ENCODE measurements around the gene CAMK2A. TPM values are rescaled to one million over a fixed set of nuclear protein-coding genes. Genes with fewer than 3 reads are reported as not detected.
A peak's percentile ranks its signal among the peaks of the same experiment; 100 is the strongest.

The CAMK2A gene
- total RNA-seq, 1 donor from 2014 or later, result not detected

DNA sequence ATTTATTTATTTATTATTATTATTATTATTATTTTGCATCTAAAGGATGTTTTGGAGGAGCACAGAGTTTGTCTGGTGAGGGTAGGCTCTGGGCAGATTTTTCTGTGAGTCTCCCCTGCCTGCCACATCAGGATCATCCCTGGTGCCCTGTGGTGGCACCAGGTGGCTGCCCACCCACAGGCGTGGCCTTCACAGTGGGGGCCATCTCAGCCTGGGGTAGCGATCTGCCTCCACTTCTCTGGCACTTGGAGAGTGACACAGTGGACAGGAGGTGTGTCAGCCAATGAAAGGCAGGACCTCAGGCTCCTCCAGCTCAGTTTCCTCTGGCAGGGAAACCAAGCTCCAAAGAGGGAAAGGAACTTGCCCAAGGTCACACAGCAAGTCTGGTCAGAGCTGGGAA lies 69.7 kb downstream of the CAMK2A start:
- no peak overlapping the region for H3K27ac Mint-ChIP-seq
- peaks cover 6% of the 10 kb centered on the region for H3K4me1 Mint-ChIP-seq (ENCODE audit: low read depth)

DNA sequence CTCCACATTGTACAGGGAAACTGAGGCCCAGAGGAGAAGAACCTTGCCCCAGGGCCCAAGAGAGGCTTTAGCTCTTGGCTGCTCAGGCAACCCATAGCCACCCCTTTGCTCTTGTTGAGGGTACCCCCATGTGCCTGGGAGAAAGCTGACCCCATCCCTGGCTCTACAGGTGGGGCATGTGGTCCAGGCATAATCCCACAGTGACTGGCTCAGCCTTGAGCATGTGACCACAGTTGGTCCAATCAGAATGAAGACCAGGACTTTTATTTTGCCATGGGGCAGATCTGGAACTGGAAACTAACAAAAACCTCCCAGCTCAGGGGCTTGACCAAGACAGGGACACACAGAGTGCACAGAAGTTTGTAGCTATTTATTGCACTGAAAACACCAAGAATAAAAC lies 70.4 kb downstream of the CAMK2A start:
- Mint-ChIP-seq H3K4me3 (ENCODE audit: low read depth) (no peak overlapping the region), H3K36me3 (ENCODE audit: insufficient read depth) (no peaks in the 10 kb centered on the region), H3K9me3 (ENCODE audit: low read depth) (no peaks in the 10 kb centered on the region), H3K4me1 (ENCODE audit: low read depth) (peaks cover 6% of the 10 kb centered on the region), H3K27ac (no peak overlapping the region), H3K27me3 (peaks cover 29% of the 10 kb centered on the region)
- DNase-seq (ENCODE audit: low spot score, unreplicated experiment), result no peak
- TF ChIP-seq, protein P1, sequence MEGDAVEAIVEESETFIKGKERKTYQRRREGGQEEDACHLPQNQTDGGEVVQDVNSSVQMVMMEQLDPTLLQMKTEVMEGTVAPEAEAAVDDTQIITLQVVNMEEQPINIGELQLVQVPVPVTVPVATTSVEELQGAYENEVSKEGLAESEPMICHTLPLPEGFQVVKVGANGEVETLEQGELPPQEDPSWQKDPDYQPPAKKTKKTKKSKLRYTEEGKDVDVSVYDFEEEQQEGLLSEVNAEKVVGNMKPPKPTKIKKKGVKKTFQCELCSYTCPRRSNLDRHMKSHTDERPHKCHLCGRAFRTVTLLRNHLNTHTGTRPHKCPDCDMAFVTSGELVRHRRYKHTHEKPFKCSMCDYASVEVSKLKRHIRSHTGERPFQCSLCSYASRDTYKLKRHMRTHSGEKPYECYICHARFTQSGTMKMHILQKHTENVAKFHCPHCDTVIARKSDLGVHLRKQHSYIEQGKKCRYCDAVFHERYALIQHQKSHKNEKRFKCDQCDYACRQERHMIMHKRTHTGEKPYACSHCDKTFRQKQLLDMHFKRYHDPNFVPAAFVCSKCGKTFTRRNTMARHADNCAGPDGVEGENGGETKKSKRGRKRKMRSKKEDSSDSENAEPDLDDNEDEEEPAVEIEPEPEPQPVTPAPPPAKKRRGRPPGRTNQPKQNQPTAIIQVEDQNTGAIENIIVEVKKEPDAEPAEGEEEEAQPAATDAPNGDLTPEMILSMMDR (IDR thresholded peaks at IDR 0.05; ENCODE audit: unreplicated experiment), result no peak

More for the DNA sequence above, 69.7 kb downstream of the CAMK2A start:
- no peaks in the 10 kb centered on the region for H3K36me3 Mint-ChIP-seq (ENCODE audit: insufficient read depth)
- peaks cover 29% of the 10 kb centered on the region for H3K27me3 Mint-ChIP-seq
- DNase-seq (ENCODE audit: low spot score, unreplicated experiment), result no peak
- no peak overlapping the region for H3K4me3 Mint-ChIP-seq (ENCODE audit: low read depth)
- H3K9me3 Mint-ChIP-seq (ENCODE audit: low read depth), result no peaks in the 10 kb centered on the region
- TF ChIP-seq, protein P1 (IDR thresholded peaks at IDR 0.05; ENCODE audit: unreplicated experiment), result no peak

DNA sequence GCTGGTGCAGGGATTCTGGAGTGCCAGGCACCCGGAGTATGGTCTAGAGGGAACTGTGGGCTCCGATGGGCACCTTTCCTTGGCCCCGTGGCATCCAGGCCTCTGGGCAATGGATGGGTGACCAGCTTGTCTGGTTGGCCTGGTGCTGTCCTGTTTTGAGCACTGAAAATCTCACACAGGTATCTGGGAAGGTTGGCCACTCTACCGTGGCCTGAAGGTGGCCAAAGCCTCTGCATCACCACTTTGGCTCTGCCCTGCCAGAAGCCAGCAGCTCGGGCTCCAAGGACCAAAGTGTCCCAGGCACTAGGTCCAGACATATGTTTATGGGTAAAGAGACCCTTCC lies 70.9 kb downstream of the CAMK2A start:
- TF ChIP-seq, protein P1 (IDR thresholded peaks at IDR 0.05; ENCODE audit: unreplicated experiment), result no peak
- no peak overlapping the region for H3K27ac Mint-ChIP-seq
- H3K4me1 Mint-ChIP-seq (ENCODE audit: low read depth), result peaks cover 6% of the 10 kb centered on the region
- no peak overlapping the region for H3K4me3 Mint-ChIP-seq (ENCODE audit: low read depth)
- H3K27me3 Mint-ChIP-seq, result peaks cover 34% of the 10 kb centered on the region
- DNase-seq (ENCODE audit: low spot score, unreplicated experiment), result no peak
- H3K9me3 Mint-ChIP-seq (ENCODE audit: low read depth), result no peaks in the 10 kb centered on the region
- H3K36me3 Mint-ChIP-seq (ENCODE audit: insufficient read depth), result no peaks in the 10 kb centered on the region

DNA sequence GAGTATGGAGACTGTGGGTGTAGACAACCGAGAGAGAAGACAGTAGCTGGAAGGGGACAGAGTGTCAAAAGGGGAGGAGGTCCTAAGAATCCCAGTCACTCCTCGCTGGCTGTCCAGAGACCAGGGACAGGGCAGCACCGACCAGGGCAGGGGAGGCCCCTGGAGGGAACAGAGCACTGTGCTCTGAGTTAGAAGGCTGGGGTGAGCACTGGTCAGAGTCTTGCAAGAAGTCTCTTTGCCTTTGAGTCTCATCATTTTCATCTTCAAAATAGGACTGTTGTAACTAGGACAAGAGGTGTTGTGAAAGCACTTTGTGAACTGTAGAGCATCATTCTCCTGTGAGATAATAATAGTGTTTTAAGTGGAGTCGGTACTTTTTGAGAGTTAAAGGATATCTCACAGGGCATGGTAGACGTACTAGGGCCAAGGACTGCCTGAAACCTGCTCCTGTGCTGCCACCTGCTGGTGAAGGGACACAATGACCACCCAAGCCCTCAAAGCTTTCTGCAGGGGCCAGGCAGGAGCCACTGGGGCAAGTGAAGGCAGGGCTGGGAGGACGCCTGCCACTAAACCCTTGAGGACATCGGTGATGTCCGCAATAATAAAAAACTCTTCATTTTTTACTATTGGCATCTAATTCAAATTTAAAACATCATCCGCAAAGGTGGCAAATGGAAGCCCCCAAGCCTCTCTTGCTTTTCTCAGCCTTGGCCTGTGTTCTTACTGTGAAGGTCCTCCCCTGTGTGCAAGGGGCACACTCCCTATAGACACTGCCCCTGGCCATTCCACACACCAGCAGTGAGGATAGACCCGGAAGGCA lies 71.5 kb downstream of the CAMK2A start:
- peak; percentile 83 for DNase-seq (ENCODE audit: low spot score, unreplicated experiment)
- no peak overlapping the region for H3K27ac Mint-ChIP-seq

DNA sequence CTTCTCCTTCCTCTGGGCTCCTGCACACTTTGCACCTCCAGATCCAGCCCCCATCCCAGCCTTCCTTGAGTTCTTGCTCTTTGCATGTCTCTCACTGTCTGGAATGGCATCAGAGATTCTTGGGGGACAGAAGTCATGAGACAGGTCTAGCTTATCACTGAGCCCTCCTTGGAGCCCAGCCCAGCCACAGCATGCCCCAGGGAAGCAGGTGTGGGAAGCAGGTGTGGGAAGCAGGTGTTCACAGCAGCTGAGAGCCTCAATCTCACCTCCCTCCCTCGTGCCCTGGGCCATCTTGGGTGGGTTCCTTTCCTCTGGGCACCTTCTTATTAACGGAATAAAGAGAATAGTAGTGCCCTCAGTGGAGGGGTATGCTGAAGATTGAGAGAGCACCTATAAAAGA lies 72.5 kb downstream of the CAMK2A start:
- H3K36me3 Mint-ChIP-seq (ENCODE audit: insufficient read depth), result no peaks in the 10 kb centered on the region

More for the DNA sequence above, 71.5 kb downstream of the CAMK2A start:
- Mint-ChIP-seq H3K9me3 (ENCODE audit: low read depth) (no peaks in the 10 kb centered on the region), H3K36me3 (ENCODE audit: insufficient read depth) (no peaks in the 10 kb centered on the region), H3K4me1 (ENCODE audit: low read depth) (peaks cover 6% of the 10 kb centered on the region), H3K27me3 (peaks cover 36% of the 10 kb centered on the region), H3K4me3 (ENCODE audit: low read depth) (no peak overlapping the region)
- TF ChIP-seq, protein P1 (IDR thresholded peaks at IDR 0.05; ENCODE audit: unreplicated experiment), result peak; percentile 95

More for the DNA sequence above, 72.5 kb downstream of the CAMK2A start:
- TF ChIP-seq, protein P1 (IDR thresholded peaks at IDR 0.05; ENCODE audit: unreplicated experiment), result no peak
- DNase-seq (ENCODE audit: low spot score, unreplicated experiment), result no peak
- H3K4me3 Mint-ChIP-seq (ENCODE audit: low read depth), result no peak overlapping the region
- H3K4me1 Mint-ChIP-seq (ENCODE audit: low read depth), result peaks cover 6% of the 10 kb centered on the region
- H3K27me3 Mint-ChIP-seq, result peaks cover 38% of the 10 kb centered on the region
- H3K27ac Mint-ChIP-seq, result peak overlapping the region; percentile 11
- H3K9me3 Mint-ChIP-seq (ENCODE audit: low read depth), result no peaks in the 10 kb centered on the region

All from progenitor cell of endocrine pancreas (in vitro differentiated cells).